ENCODE data around the gene BATF2.

Gene BATF2, protein sequence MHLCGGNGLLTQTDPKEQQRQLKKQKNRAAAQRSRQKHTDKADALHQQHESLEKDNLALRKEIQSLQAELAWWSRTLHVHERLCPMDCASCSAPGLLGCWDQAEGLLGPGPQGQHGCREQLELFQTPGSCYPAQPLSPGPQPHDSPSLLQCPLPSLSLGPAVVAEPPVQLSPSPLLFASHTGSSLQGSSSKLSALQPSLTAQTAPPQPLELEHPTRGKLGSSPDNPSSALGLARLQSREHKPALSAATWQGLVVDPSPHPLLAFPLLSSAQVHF

GRCh38 chr11:64996710-64997380 lies at the start of gene BATF2:
Gene BATF2, minus strand, starts transcription at chr11:64996971. Its CDS starts 57 bp downstream, at chr11:64996914.
- POLR2A ChIA-PET, result interaction anchor here (0.5 kb wide), 1 partner anchor 292 kb away, joined by 3 read pairs; no protein-coding TSS in a partner anchor
- TF ChIP-seq, protein P1, sequence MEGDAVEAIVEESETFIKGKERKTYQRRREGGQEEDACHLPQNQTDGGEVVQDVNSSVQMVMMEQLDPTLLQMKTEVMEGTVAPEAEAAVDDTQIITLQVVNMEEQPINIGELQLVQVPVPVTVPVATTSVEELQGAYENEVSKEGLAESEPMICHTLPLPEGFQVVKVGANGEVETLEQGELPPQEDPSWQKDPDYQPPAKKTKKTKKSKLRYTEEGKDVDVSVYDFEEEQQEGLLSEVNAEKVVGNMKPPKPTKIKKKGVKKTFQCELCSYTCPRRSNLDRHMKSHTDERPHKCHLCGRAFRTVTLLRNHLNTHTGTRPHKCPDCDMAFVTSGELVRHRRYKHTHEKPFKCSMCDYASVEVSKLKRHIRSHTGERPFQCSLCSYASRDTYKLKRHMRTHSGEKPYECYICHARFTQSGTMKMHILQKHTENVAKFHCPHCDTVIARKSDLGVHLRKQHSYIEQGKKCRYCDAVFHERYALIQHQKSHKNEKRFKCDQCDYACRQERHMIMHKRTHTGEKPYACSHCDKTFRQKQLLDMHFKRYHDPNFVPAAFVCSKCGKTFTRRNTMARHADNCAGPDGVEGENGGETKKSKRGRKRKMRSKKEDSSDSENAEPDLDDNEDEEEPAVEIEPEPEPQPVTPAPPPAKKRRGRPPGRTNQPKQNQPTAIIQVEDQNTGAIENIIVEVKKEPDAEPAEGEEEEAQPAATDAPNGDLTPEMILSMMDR (IDR thresholded peaks at IDR 0.05; ENCODE audit: control extremely low read depth, extremely low read depth, low read depth, missing control alignments), result peak; percentile 29
- peak; percentile 62 for DNase-seq (ENCODE audit: extremely low spot score)
- CTCF ChIA-PET, result interaction anchor here (0.6 to 6.2 kb wide), 15 partner anchors 9 to 229 kb away, joined by 3 to 34 read pairs (median 3); partner anchors contain the start of gene ARL2

GRCh38 chr11:65045728-65046127 lies 49.0 kb upstream of the BATF2 start:
- TF ChIP-seq, protein P1 (IDR thresholded peaks at IDR 0.05; ENCODE audit: control extremely low read depth, extremely low read depth, low read depth, missing control alignments), result no peak
- DNase-seq (ENCODE audit: extremely low spot score), result no peak
- ChIA-PET POLR2A (no interaction called here), CTCF (interaction anchor here (0.8 to 1.2 kb wide), 4 partner anchors 12 to 65 kb away, joined by 3 to 4 read pairs (median 3); partner anchors contain the start of gene SNX15)

DNA sequence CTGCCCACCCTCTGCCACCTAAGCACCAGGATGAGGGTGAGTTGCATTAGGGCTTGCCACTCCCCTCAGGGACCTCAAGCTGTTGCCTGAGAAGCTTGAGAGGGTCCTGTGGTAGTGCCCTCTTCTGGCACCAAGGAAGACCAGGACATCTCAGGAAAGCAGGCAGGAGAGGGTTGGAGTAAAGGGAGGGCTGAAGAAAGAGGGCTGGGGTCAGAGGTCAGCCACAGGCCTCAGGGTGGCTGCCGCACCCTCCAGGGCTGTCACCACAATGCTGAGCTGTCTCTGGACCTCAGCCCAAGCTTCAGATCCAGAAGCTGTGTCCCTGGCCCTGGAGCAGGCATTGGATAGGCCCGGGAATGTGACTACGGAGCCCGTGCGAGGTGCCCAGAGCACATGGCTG lies 48.3 kb upstream of the BATF2 start:
- TF ChIP-seq, protein P1 (IDR thresholded peaks at IDR 0.05; ENCODE audit: control extremely low read depth, extremely low read depth, low read depth, missing control alignments), result no peak
- no peak for DNase-seq (ENCODE audit: extremely low spot score)
- ChIA-PET CTCF (interaction anchor here (0.8 to 1.2 kb wide), 3 partner anchors 12 to 65 kb away, joined by 3 to 4 read pairs (median 4); partner anchors contain the start of gene NAALADL1), POLR2A (no interaction called here)

- ChIA-PET CTCF (interaction anchor here (0.7 to 7.3 kb wide), 2 partner anchors 30 to 34 kb away, joined by 3 to 46 read pairs; partner anchors contain the start of gene ARL2), POLR2A (no interaction called here)
- DNase-seq (ENCODE audit: extremely low spot score), result no peak
- TF ChIP-seq, protein P1 (IDR thresholded peaks at IDR 0.05; ENCODE audit: control extremely low read depth, extremely low read depth, low read depth, missing control alignments), result no peak
Measured at GRCh38 chr11:65043881-65044501, 47.2 kb upstream of the BATF2 start.

- DNase-seq (ENCODE audit: extremely low spot score), result no peak
- POLR2A ChIA-PET, result interaction anchor here (0.6 kb wide), 1 partner anchor 740 kb away, joined by 8 read pairs; no protein-coding TSS in a partner anchor
- TF ChIP-seq, protein P1 (IDR thresholded peaks at IDR 0.05; ENCODE audit: control extremely low read depth, extremely low read depth, low read depth, missing control alignments), result no peak
- CTCF ChIA-PET, result interaction anchor here (1.5 to 7.3 kb wide), 3 partner anchors 12 to 67 kb away, joined by 3 to 46 read pairs (median 6); partner anchors contain the start of gene ARL2
Measured at GRCh38 chr11:65042891-65043290, 46.1 kb upstream of the BATF2 start.

All from GM10248 (cell line).